GM19239 (cell line): ENCODE results near the gene FBXO44.

Experiments used
- DNase-seq: peaks from one replicate; pipeline ENCODE4 v3.0.0; 2011; ENCODE audit warnings: low spot score; ENCODE audit not compliant: insufficient read length
- FAIRE-seq: peaks from 2 replicates; lab custom pipeline; 2011; peaks lifted over from hg19 to GRCh38; lab: Jason Lieb, UNC

The FBXO44 gene

GRCh38 chr1:11638121-11638520 is 16.6 kb upstream of the FBXO44 start:
- DNase-seq (no peak), FAIRE-seq (no peak)

DNA sequence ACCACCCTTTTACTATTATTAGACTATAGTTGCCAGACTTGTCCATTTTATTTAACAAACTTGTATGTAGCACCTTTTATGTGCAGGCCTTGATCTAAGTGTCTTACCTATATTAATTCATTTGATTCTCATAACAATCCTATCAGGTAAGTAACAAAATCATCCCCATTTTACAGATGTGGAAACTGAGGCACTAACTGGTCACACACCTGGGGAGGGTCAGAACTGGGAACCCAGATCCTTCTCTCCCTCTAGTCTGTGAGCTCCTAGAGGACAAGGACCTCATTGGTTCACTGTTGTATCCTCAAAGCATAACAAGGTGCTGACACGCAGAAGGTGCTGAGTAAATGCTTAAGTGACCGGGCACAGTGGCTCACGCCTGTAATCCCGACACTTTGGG is 15.3 kb upstream of the FBXO44 start:
- FAIRE-seq (no peak), DNase-seq (no peak)

GRCh38 chr1:11640101-11640500 is 14.6 kb upstream of the FBXO44 start:
- FAIRE-seq (no peak), DNase-seq (no peak)

GRCh38 chr1:11640944-11641343 is 13.7 kb upstream of the FBXO44 start:
- no peak for FAIRE-seq
- no peak for DNase-seq

DNA sequence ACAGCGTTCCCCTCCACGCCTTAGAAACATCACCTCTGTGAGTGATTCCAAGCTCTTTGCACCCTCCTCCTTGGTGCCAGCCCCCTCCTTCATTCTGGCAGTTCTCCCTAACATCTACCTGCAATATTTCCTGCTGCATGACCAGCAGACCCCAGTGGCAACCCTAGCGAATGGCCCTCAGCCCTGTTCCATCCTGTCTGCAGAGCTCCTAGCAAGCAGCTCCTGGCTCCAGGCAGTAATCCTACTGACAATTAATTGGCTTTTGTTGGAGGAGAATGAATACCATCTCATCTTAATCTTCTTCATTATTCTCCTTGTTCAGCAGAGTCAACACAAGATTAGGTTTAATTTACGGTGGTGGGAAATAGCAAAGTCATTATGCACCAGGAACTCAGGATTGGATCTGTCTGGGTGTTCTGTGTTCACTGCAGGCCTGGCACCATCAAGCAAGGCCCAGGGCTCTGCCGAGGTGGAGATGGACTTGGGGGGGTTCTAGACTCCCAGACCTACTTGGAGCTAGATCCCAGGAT is 12.8 kb upstream of the FBXO44 start:
- FAIRE-seq (no peak), DNase-seq (no peak)

- DNase-seq (peak; percentile 89), FAIRE-seq (peak; percentile 85)
Measured at GRCh38 chr1:11642418-11643017, 12.2 kb upstream of the FBXO44 start.

DNA sequence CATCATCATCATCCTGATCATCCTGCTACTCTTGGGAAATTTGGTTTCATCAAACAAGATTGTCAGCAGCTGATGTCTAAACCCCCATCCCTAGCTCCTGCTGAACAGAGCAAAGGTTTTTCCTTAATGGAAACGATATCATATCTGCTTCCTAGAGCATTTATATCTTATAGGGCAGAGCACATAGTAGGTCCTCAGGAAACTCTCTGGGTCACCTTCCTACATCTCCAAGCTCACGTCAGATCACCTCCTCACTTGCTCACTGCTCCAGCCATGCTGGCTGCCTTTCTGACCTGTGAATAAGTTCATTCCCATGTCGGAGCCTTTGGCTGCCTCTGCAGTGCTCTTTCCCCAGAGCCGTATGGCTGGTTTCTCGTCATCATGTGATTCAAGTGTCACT is 10.9 kb upstream of the FBXO44 start:
- FAIRE-seq = no peak
- no peak for DNase-seq

- no peak for DNase-seq
- FAIRE-seq = no peak
Measured at GRCh38 chr1:11645270-11645669, 9.4 kb upstream of the FBXO44 start.

DNA sequence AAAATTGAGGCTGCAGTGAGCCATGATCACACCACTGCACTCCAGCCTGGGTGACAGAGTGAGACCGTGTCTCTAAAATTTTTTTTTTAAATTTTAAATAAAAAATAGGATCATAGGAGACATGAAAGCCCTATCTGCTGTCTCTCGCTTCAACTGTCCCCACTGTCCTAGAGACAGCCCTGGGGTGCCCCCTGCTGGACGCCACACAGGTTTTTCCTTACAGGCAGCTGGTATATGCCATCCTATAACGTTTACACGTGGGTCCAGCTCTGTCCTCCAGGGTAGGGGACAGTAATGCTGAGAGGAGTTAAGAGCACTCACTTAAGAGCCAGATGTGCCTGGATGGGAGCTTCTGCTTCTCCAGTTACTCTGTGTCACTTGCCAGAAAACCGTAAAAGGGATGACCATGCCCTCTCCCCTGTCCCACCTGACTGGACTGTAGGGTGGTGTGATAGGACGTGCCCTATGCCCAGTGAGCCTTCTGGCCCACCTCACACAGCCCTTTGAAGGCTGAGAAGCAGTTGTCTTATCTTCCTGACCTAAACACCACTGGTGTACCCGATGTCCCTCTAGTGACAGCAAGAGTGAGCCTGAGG is 8.9 kb upstream of the FBXO44 start:
- DNase-seq (peak; percentile 67), FAIRE-seq (peak; percentile 76)

GRCh38 chr1:11646317-11646716 is 8.4 kb upstream of the FBXO44 start:
- no peak for FAIRE-seq
- DNase-seq = no peak

- FAIRE-seq (no peak), DNase-seq (no peak)
Measured at GRCh38 chr1:11647333-11647732, 7.3 kb upstream of the FBXO44 start.

DNA sequence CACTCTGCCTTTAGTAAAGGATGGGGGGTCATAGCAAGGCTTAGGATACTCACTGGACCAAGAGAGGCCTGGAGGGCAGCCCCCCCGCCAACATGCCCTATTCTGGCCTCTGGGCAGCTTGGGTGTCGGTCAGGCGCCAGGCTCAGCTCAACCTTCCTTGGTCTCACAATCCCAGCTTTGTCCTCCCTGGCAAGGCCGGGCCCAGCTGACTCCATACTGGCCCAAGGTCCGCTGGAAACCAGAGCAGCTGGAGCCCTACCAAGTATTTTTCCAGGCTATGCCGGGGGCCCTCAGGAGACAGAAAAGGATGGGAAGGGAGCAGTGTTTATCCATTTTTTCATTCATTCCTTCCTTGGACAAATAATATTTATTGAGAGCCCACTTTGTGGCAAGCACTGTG is 6.6 kb upstream of the FBXO44 start:
- DNase-seq (no peak), FAIRE-seq (no peak)

DNA sequence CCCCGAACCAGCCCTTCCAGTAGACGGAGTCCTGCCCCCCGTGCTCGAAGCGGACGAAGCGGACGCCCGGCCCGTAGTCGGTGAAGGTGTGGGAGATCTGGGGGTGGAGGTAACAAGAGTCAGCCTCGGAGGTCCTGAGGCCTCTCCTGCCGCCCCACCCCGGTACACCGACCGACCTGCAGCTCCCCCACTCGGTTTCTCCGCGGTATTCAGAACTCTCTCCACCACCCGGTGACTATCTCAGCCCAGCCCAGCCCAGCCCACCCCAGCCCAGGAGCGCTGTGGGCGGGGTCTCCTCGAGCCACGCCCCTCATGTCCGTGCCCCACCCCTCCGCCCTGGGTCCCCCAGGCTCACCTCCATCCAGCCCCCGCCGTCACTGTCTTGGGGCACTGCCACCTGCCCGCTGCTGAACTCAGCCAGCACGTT is 5.9 kb upstream of the FBXO44 start:
- DNase-seq = no peak
- no peak for FAIRE-seq

- DNase-seq (no peak), FAIRE-seq (no peak)
Measured at GRCh38 chr1:11649237-11649623, 5.4 kb upstream of the FBXO44 start.

DNA sequence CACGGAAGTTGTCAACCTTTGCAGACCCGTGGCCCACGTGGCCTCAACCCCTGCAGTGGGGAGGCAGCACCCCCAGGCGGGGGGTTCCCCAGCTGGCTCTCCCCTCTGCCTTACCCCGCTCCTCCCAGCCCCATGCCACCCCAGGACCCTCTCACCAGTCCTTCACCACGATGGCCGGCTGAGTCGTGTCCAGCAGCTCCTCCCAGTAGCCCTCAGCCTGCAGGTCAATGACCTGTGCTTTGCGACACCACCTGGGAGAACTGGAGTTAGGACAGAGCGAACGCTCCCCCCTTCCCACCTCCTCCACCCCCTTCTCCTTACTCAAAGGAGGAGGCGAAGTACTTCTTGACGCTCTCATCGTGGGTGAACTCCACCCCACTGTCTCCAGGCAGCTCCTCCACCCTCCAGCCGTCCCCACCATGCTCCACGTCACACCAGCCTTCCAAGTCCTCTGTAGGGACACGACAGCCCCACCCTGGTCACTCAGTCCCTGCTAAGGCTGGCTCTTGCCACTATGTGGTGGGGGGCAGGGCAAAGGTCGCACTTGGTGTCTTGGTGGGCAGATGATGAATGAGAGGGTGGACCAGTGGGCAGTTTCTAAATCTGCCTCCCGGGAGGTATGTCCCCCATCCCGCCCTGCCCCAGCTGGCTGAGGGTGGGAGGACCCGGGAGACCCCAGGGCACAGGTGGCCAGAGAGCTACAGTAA is 4.9 kb upstream of the FBXO44 start:
- no peak for FAIRE-seq
- DNase-seq = no peak

GRCh38 chr1:11650331-11650991 is 4.2 kb upstream of the FBXO44 start:
- FAIRE-seq = no peak
- DNase-seq = peak; percentile 59

DNA sequence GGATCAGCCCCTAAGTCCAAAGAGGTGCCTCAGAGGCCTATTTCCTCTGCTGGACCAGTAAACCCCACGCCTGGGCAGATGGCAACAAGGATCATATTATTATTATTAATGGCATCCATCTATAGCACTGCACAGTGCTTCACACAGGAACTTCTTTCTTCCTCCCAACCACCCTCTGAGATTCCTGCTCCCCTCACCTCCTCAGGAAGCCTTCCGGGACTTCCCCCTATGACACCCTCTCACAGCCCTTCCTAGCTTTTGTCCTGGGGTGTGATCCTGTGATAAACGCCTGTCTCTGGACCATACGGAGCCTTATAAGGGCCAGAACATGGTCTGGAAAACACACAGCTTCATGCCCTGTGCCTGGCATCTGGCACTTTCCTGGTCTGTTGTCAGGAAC is 3.7 kb upstream of the FBXO44 start:
- FAIRE-seq (no peak), DNase-seq (no peak)

DNA sequence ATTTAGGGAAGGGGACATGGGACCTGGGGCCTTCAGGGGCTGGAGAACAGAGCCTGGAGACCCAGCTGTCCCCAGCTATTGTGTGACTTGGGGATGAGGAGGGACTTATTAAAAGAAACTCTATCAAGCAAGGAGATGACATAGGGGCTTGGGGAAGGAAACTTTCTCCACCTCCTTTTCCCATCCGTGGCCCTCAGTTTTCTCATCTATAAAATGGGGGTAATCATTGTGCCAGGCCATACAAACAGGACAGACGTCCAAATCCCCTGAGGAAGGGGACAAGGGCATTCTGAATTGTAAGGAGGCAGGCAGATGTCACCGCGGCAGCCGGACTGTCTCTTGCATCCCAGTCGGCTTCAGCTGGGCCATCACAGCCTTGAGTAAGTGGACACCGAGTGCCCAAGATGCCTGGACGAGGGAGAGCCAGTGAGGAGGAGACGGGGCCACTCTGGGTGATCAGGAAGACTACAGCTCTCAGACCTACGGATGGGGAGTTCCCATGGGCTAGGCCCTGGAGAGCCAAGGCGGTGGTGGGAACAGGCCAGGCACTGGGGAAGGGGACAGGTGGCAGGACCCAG is 2.4 kb upstream of the FBXO44 start:
- DNase-seq (no peak), FAIRE-seq (no peak)

DNA sequence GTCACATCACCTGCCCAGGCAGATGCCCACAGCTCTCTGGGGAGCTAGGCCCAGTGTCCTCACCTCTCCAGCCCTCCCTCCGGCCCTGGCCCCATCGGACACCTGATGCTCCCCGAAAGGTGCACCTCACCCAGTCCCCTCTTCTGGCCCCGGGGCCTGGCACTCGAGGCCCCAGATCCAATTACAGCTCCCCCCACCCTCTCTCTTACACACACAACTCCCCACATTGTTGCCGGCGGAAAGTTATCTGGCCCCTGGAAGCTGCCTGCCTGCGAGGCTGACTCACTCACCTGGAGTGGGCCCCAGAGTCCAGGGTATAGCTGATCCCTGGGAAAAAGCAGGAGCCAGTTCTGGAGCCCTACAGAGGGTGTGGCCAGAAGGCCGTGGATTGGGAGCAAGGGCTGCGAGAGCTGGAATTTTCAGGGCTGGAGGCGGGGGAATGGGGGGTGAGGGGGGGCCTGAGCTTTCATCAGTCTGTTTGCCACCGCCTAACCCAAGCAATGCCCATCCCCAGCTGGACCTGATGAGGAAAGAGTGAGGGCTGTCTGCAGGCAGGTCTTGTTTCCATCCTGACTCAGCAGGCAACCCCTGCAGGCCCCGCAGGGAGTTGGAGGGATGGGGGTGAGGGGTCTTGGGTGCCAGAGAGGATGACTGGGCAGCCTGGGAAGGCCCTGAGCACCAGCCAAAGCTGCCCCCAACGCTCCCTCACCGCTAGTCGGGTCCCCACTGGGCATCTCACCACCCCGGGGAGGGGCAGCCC is 1.4 kb upstream of the FBXO44 start:
- FAIRE-seq (no peak), DNase-seq (no peak)

GRCh38 chr1:11653861-11654136 is 878 bp upstream of the FBXO44 start:
- no peak for DNase-seq
- no peak for FAIRE-seq
